Fibroblast of upper back skin (primary cell): ENCODE results near the gene MCTP1.
"Not testable (repeated sequence)": the region's sequence is repeated elsewhere in the genome, so short reads cannot be mapped to it uniquely, and the experiment has no call there.

Experiments
- DNase-seq: peaks from one replicate; pipeline ENCODE4 v3.0.0-alpha.2; 2013

The MCTP1 gene

DNA sequence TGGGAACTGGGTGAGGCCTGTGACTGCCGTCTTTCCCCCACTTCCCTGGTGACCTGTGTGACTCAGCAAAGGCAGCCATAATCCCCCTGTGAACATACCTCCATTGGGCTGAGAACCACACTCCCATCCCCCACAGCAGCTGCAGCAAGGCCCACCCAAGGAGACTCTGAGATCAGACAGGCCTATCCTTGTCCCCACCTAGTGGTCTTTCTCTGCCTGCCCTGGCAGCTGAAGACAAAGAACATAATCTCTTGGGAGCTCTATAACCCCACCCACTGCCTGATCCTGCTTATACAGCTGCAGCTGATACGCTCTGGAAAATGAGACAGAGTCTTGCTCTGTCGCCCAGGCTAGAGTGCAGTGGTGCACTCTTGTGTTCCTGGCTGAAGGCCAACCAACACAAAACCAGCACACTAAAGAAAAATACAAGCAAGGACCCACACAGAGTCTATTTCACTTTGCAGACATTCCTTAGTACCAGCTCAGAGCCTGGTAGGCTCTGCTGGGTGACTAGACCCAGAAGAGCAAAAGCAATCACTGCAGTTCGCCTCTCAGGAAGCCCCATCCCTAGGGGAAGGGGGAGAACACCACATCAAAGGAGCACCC, 106.7 kb downstream of the MCTP1 start:
- peak; percentile 78 for DNase-seq

GRCh38 chr5:95177456-95177855, 107.4 kb downstream of the MCTP1 start:
- DNase-seq = peak; percentile 5

DNA sequence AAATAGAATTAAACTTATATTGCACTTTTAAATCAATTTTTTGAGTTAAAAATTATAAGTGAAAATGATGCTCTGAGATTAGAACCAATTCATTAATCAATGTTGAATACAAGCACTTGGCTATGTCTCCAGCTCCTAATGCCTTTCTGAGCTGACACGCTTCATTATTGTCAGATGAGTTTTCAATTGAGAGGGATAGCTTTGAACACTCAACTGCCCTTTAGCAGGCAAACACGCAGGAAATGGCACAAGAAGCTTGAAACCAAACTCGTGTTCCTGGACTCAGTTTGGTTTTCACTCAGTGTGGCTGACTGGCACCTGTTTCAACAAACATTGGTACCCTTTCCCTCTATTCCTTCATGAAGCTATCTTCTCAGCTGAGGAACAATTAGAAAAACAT, 109.8 kb downstream of the MCTP1 start:
- DNase-seq = no peak

GRCh38 chr5:95172659-95173058, 112.2 kb downstream of the MCTP1 start:
- DNase-seq = no peak

DNA sequence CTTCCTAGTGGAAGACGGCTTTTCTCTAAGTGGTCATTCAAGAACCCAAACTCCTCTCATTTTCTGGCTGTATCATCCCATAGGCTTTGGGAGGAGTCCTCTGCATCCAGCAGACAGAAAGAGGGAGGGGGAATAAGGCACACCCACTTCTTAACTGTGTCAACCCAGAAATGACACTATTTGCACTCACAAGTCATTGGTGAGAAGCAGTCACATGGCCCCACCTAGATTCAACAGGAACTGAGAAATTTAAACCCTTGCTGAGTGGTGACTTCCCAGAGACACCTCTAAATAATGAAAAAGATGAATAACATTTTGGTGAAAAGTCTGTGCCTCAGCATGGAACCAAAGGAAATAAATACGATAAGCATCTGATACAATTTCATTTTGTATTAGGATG, 120.0 kb downstream of the MCTP1 start:
- no peak for DNase-seq

GRCh38 chr5:95163079-95163478, 121.8 kb downstream of the MCTP1 start:
- DNase-seq = no peak

GRCh38 chr5:95162231-95162992, 122.5 kb downstream of the MCTP1 start:
- DNase-seq = no peak

DNA sequence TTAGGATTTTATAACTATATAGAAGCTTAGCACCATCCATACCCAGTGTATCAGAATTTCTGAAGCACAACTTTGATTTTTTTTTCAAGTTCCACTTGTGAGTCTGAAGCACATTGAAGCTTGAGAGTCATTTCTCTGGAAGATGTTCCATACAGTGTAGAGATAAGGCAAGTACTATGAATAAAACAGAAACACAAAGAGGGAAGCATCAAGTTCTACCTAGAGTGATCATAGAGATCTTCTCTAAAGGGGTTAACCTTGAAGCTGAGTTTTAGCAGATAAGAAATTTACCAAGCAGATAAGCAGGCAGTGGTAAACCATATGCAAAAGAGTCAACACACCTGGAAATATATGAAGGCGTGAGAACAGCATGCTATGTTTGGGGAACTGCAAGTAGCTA, 125.3 kb downstream of the MCTP1 start:
- no peak for DNase-seq

DNA sequence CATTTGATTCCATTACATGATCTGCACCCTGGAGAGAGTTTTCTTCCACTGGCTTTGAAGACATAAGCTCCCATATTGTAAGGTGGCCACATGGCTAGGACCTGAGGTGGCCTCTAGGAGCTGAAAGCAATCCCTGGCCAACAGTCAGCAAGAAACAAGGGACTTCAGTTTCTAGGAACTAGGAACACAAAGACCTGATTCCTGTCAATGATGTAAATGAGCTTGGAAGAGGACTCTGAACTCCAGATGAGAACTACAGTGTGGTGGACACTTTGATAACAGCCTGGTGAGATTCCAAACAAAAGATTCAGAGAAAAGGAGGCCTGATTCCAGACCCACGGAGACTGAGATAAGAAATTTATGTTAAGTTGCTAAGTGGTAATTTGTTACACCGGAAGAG, 129.0 kb downstream of the MCTP1 start:
- no peak for DNase-seq

DNA sequence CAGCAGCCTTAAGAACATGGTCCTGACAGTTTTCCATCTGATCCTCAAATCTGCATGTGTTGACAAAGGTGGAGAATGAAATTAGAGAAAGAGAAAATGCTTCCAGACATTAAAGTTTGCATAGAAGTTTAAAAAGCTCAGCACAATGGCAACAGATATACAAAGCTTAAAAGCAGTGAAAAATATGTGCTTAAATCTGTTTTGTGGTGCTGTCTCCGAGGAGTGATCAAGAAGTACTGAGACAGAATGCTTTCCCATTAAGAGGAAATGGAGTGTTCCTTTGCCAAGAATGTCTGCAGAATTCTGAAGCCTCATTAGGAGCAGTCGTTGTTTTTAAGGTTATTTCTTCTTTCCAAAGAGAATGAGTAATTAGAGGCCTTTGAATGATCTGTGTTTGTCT, 131.4 kb downstream of the MCTP1 start:
- no peak for DNase-seq

DNA sequence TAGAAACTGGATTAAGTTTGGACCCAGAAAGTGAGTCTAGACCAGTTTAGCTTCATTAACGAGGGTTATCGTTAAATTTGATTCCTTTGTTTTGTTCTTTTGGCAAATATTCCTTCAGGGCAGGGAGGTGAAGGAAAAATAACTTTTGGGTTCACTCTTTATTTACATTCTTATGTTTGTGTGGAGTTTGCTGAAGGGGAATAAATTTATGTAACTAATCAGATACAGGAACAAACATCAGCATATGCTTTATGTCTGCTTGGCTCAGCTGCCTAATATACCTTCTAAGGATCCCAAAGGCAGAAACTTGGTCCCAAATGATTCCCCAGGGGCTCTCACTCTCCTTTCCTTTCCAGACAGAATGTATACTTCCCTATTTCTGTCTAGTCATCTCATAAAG, 132.4 kb downstream of the MCTP1 start:
- DNase-seq = no peak

- DNase-seq = no peak
These were observed 132.8 kb downstream of the MCTP1 start for GRCh38 chr5:95152131-95152530.

DNA sequence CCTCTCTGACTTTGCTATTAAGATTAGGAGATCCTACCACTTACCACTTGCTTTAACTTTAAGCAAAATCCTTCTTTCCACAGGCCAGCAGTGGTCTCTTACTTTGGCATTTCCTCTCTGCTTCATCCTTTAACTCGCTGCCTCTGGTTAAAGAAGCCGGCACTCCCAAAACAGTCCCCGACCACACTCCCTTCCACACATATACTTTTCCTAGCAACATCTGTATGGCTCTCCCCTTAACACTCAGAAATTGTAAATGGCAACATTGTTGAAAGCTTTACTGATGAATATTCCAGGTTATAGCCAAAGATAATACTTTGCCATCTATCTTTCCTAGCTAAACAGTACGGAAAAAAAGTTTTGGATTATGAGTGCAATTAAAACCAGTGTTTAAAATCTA, 133.2 kb downstream of the MCTP1 start:
- no peak for DNase-seq

- no peak for DNase-seq
These were observed 135.5 kb downstream of the MCTP1 start for GRCh38 chr5:95149387-95149786.

- peak; percentile 32 for DNase-seq
These were observed 136.4 kb downstream of the MCTP1 start for GRCh38 chr5:95148453-95148852.

DNA sequence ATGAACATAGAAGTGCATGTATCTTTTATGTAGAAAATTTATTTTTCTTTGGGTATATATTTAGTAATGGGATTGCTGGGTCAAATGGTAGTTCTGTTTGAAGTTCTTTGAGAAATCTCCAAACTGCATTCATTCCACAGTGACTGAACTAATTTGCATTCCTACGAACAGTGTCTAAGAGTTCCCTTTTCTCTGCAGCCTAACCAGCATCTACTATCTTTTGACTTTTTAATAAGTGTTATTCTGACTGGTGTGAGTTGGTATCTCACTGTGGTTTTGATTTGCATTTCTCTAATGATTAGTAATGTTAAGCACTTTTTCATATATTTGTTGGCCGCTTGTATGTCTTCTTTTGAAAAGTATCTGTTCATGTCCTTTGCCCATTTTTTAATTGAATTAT, 141.0 kb downstream of the MCTP1 start:
- not testable (repeated sequence) for DNase-seq

DNA sequence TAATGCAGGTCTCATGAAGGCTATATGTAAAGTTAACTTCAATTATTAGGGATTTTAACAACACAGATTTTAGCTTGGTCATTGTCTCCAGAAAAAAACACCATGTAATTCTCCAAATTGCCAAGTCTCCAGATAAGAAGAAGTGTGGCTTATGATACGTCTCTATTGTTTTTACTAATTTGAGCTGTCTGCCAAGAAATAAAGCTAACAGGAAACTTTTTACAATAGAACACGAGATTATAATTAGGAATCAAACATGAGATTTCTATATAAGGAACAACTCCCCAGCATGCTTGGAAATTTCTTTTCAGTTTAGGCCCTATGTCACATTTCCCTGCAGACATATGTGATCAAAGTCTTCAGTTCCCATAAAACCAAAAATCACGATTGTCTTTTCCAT, 142.7 kb downstream of the MCTP1 start:
- DNase-seq = no peak

GRCh38 chr5:95141141-95141540, 143.8 kb downstream of the MCTP1 start:
- no peak for DNase-seq

DNA sequence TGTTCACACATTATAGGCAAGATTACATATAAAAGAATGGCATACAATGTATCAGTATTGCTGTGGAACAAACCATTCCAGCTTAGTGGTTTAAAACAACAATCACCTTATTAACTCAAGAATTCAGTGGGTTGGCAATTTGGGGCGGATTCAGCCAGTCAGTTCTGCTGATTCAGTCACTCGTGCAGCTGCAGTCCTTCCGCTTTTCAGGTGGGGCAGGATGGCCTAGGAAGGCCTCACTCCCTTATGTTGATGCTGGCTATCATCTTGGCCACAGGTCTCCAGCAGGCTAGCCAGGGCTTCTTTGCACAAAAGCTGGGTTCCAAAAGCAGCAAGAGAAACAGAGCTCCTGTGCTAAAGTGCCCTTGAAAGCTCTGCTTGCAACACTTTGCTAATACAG, 150.6 kb downstream of the MCTP1 start:
- DNase-seq = no peak

GRCh38 chr5:95132096-95132495, 152.8 kb downstream of the MCTP1 start:
- DNase-seq = no peak

- DNase-seq = no peak
These were observed 154.0 kb downstream of the MCTP1 start for GRCh38 chr5:95130941-95131340.

GRCh38 chr5:95124731-95125130, 160.2 kb downstream of the MCTP1 start:
- no peak for DNase-seq

- no peak for DNase-seq
These were observed 160.8 kb downstream of the MCTP1 start for GRCh38 chr5:95124101-95124500.

DNA sequence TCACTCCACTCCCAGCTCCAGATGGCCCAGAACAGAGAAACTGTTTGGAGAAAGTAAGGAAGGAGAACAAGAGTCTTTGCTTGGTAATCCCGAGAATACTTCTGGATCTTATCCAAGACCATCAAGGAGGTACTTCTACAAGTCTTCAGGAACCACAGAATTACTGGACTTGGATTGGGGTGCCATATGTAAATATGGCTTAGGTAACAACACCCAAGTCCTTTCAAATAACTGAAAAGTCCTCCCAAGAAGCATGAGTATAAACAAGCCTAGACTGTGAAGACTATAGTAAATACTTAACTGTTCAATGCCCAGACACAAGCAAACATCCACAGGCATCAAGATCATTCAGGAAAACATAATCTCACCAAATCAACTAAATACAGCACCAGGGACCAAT, 170.0 kb downstream of the MCTP1 start:
- no peak for DNase-seq

DNA sequence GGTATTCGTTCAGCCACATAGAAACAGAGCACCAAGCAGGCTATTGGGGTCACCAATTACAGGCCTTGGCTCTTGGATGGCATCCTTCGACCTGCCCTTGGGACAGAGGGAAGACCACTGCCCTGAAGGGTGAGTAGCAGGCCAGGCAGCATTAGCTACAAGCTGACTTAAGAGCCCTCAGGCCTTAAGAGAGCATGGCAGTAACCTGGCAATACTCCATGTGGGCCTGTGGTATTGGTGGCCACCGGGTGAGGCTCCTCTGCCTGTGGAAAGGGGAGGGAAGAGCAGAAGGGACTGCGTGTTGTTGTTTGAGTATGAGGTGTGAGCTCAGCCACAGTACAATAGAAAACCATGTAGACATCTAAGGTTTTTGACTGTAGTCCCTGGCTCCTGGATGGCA, 170.6 kb downstream of the MCTP1 start:
- no peak for DNase-seq
